Middle frontal gyrus (tissue), 1 donor: Measurements from ENCODE around the gene UBA52.
"Not testable (repeated sequence)": the region's sequence is repeated elsewhere in the genome, so short reads cannot be mapped to it uniquely, and the experiment has no call there.

ENCODE experiments used
- DNase-seq: peaks from one replicate; pipeline ENCODE4 v3.0.0-alpha.2; 2015; ENCODE audit warnings: low spot score; ENCODE audit errors: extremely low spot score

The UBA52 gene

DNA sequence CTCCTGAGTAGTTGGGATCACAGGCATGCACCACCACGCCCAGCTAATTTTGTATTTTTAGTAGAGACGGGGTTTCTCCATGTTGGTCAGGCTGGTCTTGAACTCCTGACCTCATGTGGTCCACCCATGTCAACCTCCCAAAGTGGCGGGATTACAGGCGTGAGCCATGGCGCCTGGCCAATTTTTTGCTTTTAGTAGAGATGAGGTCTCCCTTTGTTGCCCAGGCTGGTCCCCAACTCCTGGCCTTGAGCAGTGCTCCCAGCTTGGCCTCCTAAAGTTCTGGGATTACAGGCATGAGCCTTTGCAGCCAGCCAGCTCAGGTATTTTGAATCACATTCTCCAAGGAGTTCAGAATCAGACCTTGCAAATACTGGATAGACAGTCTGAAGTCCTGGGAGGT is 21.1 kb downstream of the UBA52 start:
- DNase-seq, result not testable (repeated sequence)

DNA sequence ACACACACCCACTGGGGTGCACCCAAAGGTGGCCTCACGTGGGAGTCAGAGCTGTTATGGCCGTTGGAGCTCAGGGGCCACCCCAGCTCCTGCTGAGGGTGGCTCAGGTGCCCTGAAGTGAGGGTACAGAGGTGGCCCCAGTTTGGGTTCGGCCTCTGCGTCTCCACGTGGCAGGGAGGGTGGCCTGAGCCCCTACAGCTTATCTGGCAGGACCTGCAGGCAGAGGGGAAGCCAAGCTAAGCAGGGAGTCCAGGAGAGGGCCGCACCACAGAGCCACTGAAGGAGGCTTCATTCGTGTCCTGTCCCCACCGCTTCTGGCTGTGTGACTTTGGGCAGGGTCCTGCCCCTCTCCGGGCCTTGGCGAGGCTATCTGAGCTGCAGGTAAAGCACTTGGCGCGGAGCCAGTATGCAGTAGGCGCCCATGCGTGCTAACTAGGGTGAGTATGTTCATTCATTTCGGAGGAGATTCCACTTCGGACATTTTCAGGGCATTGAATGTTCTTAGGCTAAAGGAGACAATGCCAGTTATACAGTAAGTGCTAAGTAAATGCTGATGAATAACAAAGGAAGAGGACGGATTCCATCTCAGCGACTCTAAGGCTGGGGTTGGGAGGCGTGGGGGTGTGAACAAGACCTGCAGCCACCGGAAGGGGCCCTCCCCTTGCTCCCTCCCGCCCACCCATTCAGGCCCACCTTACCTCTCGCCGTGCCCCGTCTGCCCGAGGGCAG is 21.9 kb downstream of the UBA52 start:
- DNase-seq, result no peak

DNA sequence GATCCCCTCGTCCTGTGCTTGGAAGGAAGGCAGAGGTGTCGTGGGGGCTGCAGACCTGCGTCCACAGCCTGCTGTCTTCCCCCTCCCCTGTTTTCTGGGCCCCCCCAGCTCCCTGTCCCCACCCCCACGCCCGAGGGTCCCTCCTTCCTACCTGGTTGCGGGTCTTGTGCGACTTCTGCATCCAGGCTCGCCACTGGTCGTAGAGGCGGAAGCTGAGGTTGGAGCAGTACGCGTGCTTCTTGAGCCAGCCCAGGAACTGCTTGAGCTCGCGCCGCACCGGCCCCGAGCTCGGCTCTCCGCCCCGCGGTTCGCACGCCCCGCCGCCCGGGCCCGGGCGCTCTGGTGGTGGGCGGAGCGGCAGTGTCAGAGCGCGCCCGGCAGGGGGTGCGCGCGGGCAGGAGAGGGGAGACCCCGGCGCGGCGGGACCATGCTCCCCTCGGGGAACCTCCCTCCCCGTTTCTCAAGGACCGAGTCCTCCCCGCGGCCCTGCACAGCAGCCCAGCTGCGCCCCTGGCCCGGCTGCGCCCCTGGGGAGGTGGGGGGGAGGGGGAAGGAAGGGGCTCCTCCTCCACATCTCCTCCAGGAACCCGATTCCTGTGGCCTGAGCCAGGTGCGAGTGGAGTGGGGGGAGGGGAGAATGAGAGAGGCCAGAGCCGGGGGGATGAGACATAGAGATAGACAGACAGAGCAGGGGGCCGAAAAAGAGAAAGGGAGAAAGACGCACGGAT is 22.6 kb downstream of the UBA52 start:
- DNase-seq, result no peak

DNA sequence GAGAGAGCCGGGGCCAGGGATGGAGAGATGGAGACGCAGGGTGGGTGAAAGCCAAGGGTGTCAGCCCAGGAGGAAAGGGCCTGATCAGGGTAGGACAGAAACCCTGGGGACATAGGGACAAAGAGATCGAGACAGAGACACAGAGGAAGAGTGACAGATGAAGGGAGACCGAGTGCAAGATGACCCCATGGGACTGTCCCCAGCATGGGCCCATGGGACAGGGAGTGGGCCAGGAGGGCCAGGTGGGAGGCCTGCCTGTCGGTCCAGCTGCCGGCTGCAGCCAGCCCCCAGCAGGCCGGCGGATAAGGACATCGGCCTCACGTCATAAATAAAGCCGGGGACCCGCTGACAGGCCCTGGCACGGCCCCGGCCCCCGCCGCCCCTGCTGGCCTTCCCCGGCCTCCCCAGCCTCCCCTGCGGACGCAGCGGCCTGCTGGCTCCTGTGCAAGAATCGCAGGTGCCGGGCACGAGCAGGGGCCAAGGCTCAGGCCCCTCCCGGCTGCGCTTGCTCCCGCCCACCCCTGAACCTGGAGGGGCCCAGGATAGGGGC is 23.2 kb downstream of the UBA52 start:
- no peak for DNase-seq

DNA sequence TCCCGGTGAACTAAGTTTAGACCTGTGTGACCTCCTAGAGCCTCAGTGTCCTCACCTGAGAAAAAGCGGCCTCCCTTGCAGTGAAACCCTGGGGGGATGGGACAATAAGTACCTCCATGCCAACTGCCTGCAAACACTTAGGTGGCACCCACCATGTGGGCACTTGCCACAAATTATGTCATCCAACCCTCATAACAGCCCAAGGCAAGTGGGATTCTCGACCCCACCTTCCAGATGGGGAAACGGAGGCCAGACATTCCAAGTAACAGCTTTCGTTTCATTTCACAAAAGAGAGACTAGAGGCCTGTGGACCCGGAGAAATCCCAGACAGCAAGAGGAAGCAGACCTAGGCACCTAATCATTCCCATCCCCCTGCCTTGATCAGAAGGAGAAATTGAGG is 23.8 kb downstream of the UBA52 start:
- DNase-seq, result no peak

DNA sequence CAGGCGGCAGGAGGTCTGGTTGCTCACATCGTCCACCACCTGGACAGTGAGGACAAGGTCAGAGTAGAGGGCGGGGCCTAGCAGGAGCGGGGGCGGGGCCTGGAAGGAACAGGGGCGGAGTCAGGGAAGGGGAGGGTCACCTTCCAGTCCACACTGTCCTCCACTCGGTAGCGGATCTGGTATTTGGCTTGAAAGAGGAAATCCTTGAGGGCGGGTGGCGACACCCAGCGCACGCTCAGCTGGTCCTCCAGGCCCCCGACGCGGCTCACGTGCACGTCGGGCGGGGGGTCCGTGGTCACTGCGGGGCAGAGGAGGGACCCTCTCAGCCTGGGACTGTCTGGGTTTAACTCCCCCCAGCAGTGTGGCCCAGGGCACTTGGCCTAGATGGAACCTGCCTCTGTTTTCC is 25.1 kb downstream of the UBA52 start:
- DNase-seq, result no peak

DNA sequence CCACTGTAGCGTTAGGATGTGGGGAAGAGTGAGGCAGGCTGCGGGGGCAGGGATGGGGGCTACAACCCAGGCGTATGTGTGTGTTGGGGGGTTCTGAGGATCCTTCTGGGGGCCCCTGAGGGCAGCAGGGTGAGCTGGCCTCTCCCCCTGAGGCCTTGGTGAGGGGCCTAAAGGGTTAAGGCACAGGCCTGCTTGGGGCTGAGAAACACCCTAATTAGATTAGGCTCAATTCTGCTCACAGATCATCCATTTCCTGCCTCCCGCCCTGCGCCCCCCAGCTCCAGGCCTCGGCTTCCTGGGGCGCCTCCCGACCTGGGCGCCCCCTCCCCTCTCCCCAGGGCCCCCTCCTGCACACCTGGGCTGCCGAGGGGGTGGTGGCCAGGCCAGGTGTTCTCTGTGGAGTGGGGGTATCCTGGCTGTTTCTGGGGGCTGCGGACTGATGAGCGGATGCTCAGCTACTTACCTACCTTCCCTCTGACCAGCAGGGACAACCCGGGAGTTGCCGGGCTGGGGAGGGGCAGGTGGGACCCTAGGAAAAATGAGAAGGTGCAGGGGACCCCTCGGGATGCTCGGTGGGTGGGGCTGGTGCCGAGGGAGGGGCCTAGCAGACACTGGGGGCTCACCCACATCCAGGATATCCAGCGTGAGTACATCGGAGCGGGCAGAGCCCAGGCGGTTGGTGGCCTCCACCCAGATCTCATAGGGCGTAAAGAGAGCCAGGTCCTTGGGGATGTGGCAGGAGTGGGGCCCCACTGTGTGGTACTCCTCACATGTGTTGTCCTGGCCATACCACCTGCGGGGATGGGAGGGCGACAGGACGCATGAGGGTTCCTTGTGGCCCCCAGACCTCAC is 26.4 kb downstream of the UBA52 start:
- no peak for DNase-seq

DNA sequence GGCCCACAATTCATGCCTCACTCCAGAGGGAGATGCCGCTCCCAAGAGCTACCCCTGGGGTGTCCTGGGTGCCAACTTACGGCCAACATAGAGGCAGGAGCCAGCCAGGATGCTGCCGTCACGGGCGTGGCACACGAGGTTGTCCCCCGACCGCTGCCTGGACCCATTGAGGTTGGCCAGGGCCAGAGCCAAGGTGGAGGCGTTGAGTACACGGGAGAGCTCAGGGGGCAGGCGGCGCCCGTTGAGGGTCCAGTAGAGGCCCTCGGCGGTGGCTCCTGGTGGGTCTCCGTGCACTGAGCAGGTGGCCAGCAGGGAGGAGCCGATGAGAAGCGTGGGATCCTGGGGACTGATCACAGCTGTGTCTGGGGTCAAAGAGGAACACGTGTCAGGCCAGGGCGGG is 27.8 kb downstream of the UBA52 start:
- no peak for DNase-seq

DNA sequence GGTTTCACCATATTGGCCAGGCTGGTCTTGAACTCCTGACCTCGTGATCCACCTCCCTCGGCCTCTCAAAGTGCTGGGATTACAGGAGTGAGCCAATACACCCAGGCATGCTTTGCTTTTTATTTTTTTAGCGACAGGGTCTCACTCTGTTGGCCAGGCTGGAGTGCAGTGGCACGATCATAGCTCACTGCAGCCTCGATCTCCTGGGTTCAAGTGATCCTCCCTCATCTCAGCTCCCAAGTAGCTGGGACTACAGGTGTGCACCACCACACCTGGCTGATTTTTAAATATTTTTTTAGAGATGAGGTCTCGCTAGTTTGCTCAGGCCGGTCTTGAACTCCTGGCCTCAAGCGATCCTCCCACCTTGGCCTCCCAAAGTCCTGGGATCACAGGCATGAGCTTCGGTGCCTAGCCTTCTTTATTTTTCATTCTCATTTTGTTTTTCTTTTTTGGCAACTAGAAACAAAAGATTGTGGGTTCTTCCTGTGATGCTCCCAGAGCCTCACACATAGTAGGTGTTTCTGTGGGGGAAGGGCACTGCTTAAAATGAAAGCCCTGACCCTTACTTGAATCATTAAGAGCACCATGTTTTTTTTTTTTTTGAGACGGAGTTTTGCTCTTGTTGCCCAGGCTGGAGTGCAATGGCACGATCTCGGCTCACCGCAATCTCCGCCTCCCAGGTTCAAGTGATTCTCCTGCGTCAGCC is 29.2 kb downstream of the UBA52 start:
- DNase-seq, result not testable (repeated sequence)

DNA sequence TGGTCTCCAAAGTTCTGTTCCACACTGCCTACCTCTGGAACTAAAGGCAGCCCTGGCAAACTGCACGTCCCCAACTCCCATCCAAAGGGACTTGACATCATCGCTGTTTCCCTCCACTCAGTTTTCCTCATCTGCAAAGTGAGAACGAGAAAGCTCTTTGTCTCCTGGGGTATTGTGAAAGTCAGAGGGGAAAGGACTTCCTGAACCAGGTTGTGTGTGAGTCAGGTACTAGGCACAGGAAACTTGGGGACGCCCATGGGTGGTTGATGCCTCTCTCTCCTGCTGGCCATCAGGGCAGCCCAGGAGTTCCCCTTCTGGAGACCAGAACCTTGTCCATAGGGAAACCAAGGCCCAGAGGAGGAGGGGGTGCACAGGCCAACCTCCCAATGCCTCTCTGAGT is 30.2 kb downstream of the UBA52 start:
- no peak for DNase-seq

DNA sequence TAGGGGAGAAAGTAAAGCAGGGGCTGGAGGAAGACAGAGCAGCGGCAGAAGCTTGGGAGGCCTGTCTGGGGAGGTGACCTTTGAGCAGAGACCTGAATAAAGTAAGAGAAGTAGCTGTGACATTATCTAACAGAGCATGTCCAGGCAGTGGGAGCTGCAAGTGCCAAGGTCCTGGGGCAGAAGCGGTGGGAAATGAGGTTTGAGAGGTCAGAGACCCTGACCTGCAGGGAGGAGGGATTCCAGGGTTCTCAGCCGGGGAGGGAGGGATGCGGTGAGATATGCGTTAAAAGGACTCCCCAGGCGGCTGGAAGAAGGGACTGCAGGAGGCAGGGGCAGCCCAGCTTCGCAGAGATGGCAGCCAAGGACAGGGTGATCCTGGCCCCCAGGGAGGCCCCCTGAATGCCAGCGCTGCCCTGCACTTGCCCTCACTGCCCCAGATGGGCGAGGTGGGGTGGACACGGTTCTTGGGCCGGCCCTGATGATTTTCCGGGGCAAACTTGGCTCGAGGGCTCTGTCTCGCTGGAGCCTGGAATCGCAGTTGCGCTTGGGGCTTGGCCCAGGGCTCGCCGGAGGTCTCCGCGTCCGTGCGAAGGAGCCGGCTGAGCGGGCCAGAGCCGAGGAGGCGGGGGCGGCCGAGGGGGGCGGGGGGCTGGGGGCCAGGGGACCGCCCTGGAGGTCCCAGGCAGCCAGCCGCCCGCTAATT is 31.7 kb downstream of the UBA52 start:
- DNase-seq, result no peak

DNA sequence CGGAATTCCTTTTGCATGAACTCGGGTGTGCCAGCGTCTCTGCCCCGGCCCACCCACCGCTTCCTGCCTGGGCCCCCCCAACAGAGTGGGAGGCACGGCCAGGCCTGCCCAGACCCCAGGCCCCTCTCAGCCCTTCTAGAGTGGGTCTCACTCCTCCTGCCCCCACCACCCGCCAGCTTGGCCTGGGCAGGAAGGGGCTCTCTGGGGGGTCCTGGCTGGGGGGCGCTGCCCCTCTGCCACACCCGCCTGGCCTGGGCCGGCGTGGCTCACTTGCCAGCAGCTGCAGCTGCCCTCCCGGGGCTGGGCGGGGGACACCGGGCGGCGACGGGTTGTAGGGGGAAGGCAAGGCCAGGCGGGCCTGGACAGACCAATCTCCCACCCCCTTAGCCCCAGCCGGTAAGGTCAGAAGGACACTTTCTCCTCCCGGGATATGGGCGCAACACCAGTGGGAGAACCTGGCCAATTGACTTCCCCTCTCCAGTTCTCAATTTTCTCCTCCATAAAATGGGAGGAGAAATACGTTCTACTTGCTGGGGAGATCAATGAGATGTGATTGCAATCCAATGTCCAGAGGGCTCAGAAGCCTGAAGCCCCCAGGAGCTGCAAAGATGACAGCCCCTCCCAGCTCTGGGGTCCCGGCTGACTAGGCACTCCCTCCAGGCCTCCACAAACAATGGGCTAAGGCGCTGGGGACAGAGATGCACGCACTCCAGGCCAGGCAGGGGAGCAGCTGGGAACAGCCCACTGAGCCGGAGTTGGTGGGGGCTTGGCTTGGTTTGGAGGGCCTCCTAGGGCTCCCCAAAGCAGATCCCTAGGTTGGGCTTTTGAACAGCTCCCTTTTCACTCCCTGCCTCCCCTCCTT is 32.5 kb downstream of the UBA52 start:
- no peak for DNase-seq

DNA sequence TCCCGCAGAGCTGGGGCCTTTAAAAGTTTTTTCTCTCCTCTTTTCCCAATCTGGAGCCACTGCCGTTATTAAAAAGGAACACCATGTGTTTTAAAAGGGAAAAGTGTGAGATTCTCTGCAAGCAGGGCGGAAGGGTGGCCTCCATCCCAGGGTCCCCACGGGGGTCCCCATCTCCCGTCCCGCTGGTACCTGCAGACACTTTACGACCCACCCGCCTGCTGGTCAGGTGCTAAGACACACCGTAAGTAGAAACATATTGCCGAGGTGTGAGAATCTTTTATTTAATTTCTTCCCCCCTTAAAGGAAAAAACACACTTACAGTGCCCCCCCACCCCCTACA is 33.1 kb downstream of the UBA52 start:
- DNase-seq, result no peak

DNA sequence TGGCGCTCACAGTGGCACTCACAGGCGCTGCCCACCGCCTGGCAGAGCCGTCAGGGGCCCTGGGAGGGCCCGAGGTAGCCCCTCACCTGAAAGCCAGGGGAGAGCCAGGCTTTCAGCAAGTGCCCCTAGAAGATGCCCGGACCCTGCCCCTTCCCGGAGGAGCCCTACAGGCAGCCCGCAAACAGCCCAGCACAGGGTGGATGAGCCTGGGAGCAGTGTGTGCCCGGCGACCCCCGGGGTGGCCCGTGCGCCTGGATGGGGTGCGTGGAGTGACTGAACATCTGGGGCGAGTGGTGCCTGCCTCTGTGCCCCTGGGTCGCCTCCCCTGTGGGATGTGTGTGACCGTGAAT is 33.5 kb downstream of the UBA52 start:
- no peak for DNase-seq

DNA sequence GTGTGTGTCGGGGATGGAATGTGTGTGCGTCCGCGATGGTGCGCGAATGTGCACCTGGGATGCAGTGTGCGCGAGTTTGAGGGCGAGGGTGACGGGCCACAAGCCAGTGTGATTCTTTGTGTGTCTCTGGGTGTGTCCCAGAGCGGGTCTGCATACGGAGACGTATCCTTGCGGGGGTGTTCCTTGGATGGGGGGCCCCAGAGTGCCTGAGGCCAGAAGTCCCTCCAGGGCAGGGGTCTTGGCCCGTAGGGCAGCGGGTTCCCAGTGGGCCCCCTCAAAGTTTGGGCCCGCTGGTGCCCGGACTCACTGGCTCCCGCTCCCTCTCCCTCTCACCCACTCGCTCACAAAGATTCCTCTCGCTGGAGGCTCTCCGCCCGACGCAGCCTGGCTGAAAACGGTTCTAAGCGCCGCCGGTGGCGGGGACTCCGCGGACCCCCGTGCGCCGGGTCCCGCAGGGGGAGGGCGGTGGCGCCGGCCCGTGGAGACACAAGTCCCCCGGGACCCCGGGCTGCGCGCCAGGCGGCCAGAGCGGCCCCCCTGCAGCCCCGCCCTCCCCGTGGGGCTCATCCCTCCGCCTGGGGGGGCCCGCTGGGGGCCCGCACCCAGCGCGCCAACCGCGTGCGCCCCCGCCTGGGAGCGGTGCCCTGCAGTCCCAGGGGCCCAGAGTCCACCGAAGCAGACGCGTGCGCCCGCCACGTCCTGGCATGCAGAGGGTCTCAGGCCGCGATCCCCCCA is 34.1 kb downstream of the UBA52 start:
- DNase-seq, result no peak

DNA sequence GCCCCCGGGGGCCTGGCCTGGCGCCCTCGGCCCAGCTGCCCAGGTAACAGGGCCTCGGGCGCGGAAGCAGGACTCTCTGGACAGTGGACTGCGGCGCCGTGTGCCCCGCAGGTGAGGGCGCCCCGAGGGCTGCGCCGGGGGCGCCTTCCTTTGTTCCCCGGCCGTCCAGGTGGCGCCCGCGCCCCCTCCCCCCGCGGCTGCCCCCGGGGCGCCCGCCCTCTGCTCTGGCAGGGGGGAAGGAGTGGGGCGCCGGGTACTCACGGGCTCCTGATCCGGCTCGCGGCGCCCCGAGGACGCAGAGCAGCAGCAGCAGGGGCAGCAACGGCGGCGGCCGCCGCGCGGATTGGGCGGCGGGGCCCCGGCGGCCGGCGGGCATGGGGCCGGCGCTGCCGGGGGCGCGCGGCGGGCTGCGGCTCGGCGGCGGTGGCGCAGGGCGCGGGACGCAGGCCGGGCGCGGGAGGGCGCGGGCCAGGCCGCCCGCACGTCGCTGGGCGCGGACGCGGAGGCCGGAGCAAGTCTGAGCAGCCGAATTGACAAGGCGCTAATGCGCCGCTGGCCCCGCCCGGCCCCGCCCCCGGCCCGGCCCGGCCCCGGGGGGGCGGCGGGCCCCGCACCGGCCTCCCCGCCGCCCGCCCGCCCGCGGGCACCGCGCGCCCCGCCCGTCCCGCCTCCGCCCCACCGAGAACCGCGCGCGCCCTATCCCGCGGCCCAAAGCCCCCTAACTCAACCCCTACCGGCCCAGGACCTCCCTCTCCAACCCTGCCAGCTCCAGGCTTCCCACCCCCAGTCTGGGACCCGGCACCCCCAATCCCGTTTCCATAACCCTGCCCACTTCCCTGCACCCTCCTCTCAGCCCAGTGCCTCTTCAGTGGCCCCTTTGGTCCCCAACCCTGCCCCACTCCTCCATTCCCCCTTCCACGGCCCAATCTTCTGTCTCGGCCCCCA is 34.9 kb downstream of the UBA52 start, which contains the start of gene CRLF1:
TSS of gene CRLF1 (minus strand) at position 519 of the 945 bp plus-strand sequence. CDS start at position 376, 143 bp downstream.
- no peak for DNase-seq

DNA sequence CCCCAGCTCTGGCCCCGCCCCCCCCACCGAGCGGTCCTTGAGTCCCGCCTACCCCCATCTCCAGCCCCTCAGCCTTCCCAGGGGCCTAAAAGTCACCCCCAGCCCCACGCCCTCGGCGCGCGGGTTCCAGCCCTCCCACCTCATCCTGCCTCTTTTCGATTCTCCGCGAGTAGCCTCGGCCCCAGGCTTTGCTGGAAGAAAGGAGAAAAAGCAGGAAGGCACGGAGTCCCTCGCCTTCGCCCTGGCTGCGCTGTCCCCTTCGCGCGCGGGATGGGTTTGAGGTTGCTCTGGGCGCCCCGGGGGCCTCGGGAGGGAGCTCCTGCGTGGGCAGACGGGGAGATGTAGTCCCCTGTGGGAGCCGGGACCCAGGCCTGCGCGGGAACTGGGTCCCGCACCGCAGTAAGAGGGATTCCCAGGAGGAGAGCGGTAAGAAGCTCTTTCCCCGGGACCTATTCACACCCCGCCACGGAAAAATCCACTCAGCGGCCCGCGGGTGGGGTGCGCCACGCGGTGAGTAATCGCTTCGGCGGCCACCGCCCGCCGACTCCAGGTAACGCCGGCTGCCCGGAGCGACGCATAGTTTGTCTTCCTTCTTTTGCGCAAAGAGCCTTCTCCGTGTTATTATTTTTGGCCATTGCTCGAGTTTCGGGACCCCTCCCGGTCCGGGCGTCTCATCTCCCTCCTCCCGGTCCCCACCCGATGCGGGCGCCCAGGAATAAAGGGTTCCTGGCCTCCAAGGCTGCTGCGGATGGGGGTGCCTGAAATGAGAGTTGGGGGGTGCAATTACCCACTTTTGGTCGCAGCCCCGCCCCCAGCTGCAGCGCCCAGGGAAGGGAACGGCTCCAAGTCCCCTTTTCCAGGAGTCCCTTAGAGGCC is 35.8 kb downstream of the UBA52 start:
- no peak for DNase-seq
